ENCODE results near the gene DAAM2.

GRCh38 chr6:39898625-39899024, 106.4 kb downstream of the DAAM2 start:
- TF ChIP-seq FOSL2 (IDR thresholded peaks at IDR 0.05; ENCODE audit: borderline replicate concordance, low read depth) (no peak), EP300 (IDR thresholded peaks at IDR 0.05; ENCODE audit: borderline replicate concordance in 1 of 2, low read depth in 1 of 2, low read length in 1 of 2) (no peak), MXI1 (IDR thresholded peaks at IDR 0.05; ENCODE audit: low read depth, low read length) (no peak), EZH2phosphoT487 (IDR thresholded peaks at IDR 0.05; ENCODE audit: borderline replicate concordance, low read depth) (no peak), TAF1 (IDR thresholded peaks at IDR 0.05; ENCODE audit: borderline replicate concordance, low read depth, low read length) (no peak), RCOR1 (IDR thresholded peaks at IDR 0.05; ENCODE audit: low read length) (no peak)
- TF ChIP-seq, protein P1, sequence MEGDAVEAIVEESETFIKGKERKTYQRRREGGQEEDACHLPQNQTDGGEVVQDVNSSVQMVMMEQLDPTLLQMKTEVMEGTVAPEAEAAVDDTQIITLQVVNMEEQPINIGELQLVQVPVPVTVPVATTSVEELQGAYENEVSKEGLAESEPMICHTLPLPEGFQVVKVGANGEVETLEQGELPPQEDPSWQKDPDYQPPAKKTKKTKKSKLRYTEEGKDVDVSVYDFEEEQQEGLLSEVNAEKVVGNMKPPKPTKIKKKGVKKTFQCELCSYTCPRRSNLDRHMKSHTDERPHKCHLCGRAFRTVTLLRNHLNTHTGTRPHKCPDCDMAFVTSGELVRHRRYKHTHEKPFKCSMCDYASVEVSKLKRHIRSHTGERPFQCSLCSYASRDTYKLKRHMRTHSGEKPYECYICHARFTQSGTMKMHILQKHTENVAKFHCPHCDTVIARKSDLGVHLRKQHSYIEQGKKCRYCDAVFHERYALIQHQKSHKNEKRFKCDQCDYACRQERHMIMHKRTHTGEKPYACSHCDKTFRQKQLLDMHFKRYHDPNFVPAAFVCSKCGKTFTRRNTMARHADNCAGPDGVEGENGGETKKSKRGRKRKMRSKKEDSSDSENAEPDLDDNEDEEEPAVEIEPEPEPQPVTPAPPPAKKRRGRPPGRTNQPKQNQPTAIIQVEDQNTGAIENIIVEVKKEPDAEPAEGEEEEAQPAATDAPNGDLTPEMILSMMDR (IDR thresholded peaks at IDR 0.05): no peak
